ENCODE measurements around the gene CRIP2. TPM values are rescaled to one million over a fixed set of nuclear protein-coding genes. Genes with fewer than 3 reads are reported as not detected.

The CRIP2 gene
- total and polyA plus RNA-seq, 2 donors (not counting 1 experiment from before 2014, with no cell fraction given), result 6.0 to 81.6 TPM

DNA sequence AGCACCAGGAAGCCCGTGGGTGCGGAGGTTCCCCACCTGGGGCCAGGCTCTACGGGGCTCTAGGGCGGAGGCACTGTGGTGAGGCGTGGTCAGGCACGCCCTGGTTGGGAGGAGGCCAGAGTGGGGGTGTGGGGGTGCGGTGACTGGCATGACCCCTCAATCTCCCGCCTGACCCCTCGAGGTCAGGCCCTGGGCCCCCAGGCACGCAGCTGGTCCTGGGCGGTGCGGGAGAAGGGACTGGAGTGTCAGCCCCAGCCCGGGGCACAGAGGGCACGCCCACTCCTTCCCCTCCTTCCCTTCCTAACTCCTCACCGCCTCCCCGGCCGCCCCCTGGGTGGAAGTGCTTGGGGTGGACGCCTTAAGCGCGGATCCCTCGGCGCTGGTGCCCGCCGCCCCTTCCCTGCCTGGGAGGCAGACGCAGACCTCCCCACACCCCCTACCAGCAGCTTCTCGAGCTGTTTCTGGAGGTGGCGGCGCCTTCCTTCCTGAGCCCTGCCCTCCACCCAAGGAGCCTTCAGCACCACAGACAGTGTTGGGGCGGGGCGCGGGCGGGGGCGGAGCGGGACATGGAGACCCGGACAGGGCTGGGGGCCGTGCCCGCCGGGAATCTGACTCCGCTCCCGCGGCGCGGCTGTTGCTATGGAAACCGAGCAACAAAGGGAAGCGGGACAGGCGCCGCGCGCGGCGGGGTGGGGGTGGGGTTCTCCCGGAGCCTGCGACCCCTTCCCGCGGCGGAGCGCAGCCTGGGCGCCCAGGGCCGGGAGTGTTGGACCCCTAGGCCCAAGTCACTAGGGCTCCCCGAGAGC is 741 bp upstream of the CRIP2 start:
- peaks cover 35% of the 10 kb centered on the region for H3K4me1 Mint-ChIP-seq
- H3K27ac Mint-ChIP-seq, result peak overlapping the region; percentile 68
- CTCF ChIA-PET, result interaction anchor here (0.8 to 1.3 kb wide), 3 partner anchors 16 to 54 kb away, joined by 3 to 6 read pairs (median 4); no protein-coding TSS in a partner anchor
- no peak for TF ChIP-seq EZH2 (IDR thresholded peaks at IDR 0.05; ENCODE audit: borderline replicate concordance, insufficient read depth, low read depth, low read length, poor library complexity, severe bottlenecking)
- TF ChIP-seq, protein P1, sequence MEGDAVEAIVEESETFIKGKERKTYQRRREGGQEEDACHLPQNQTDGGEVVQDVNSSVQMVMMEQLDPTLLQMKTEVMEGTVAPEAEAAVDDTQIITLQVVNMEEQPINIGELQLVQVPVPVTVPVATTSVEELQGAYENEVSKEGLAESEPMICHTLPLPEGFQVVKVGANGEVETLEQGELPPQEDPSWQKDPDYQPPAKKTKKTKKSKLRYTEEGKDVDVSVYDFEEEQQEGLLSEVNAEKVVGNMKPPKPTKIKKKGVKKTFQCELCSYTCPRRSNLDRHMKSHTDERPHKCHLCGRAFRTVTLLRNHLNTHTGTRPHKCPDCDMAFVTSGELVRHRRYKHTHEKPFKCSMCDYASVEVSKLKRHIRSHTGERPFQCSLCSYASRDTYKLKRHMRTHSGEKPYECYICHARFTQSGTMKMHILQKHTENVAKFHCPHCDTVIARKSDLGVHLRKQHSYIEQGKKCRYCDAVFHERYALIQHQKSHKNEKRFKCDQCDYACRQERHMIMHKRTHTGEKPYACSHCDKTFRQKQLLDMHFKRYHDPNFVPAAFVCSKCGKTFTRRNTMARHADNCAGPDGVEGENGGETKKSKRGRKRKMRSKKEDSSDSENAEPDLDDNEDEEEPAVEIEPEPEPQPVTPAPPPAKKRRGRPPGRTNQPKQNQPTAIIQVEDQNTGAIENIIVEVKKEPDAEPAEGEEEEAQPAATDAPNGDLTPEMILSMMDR (IDR thresholded peaks at IDR 0.05), result no peak
- Histone ChIP-seq H2AFZ (ENCODE audit: insufficient read depth, low read depth, low read length, poor library complexity, severe bottlenecking) (peak overlapping the region; percentile 62), H4K20me1 (ENCODE audit: control insufficient read depth, insufficient read depth, low read length, poor library complexity, severe bottlenecking) (peaks cover 15% of the 10 kb centered on the region), H3K4me3 (ENCODE audit: control extremely low read depth in 1 of 5, extremely low read depth in 1 of 5, insufficient read depth in 1 of 5, low read depth in 2 of 5, low read length in 4 of 5) (peak overlapping the region in 4 of 5 experiments; percentile 32 to 64 (median 55)), H3K36me3 (replicated peaks in 1 of 2; ENCODE audit: control extremely low read depth in 1 of 2, control insufficient read depth in 1 of 2, extremely low read depth in 1 of 2, insufficient read depth in 2 of 2, low read length in 1 of 2) (peaks cover 0 to under 1% of the 10 kb centered on the region in 2 experiments), H3K4me1 (ENCODE audit: control insufficient read depth in 2 of 2, insufficient read depth in 2 of 2, low read length in 2 of 2) (peaks cover 40 to 50% of the 10 kb centered on the region in 2 donors), H3K27me3 (replicated peaks in 1 of 4; ENCODE audit: control extremely low read depth in 1 of 4, control insufficient read depth in 3 of 4, insufficient read depth in 4 of 4, low read length in 3 of 4) (peaks cover 0 to 46% (median 11%) of the 10 kb centered on the region in 4 experiments), H3K9me3 (ENCODE audit: control extremely low read depth in 1 of 3, control insufficient read depth in 2 of 3, insufficient read depth in 1 of 3, low read length in 2 of 3) (peaks cover 0 to 39% (median 0%) of the 10 kb centered on the region in 3 donors), H3K27ac (ENCODE audit: low read length in 2 of 2) (peak overlapping the region in 1 of 2 donors; percentile 57), H3K79me2 (ENCODE audit: control insufficient read depth, insufficient read depth, low read length) (no peaks in the 10 kb centered on the region), H3K9ac (ENCODE audit: low read length) (peak overlapping the region; percentile 65), H3K4me2 (replicated peaks; ENCODE audit: low read depth, low read length, poor library complexity, severe bottlenecking) (peak overlapping the region; percentile 95)
- under 1% methylated on average over 47 of the region's 60 CpGs for WGBS (ENCODE audit: insufficient coverage)
- POLR2A ChIA-PET, result interaction anchor here (0.7 to 1.3 kb wide), 3 partner anchors 16 to 551 kb away, joined by 3 to 5 read pairs (median 3); no protein-coding TSS in a partner anchor
- peak; percentile 50 for ATAC-seq (ENCODE audit: low read depth)
- DNase-seq, result peak; percentile 75
- intact Hi-C loops (cut with micrococcal nuclease), result loop anchor here (2.0 kb wide), 1 partner anchor 17 kb away; the partner anchor contains the start of gene TEDC1
- no peaks in the 10 kb centered on the region for H3K9me3 Mint-ChIP-seq (ENCODE audit: insufficient read depth)
- H3K4me3 Mint-ChIP-seq, result peak overlapping the region; percentile 80
- no peaks in the 10 kb centered on the region for H3K27me3 Mint-ChIP-seq

All from B cell (primary cell).